WTC11 (cell line): ENCODE measurements around the gene WASF3. TPM values are rescaled to one million over a fixed set of nuclear protein-coding genes. Genes with fewer than 3 reads are reported as not detected.

Source experiments
- ATAC-seq: fragments of 200-7000 bp; cut with Tn5 transposase; 2 replicates; pipeline ENCODE4 v1.10.0; 2021; ENCODE audit warnings: mild to moderate bottlenecking, moderate library complexity
- CTCF ChIA-PET: fragments of 300-600 bp; sonication (Branson Sonifier 250); formaldehyde crosslinking; loops from one replicate; lab custom pipeline; 2021; ENCODE audit warnings: antibody characterized with exemption; lab: Charles Lee
- POLR2A ChIA-PET: fragments of 350-600 bp; sonication (Branson Sonifier 250); formaldehyde crosslinking; loops from one replicate; lab custom pipeline; 2021; ENCODE audit warnings: antibody characterized with exemption; lab: Charles Lee
- DNase-seq: peaks from one replicate; pipeline ENCODE4 v3.0.0; 2021; ENCODE audit warnings: low spot score
- H3K27ac Mint-ChIP-seq: 2 replicates; pipeline ENCODE4 v1.8.0; 2021; ENCODE audit warnings: mixed read lengths
- H3K27me3 Mint-ChIP-seq: 2 replicates; pipeline ENCODE4 v1.8.0; 2021; ENCODE audit warnings: low read depth, mild to moderate bottlenecking, moderate library complexity, mixed read lengths
- H3K36me3 Mint-ChIP-seq: 2 replicates; pipeline ENCODE4 v1.8.0; 2021; ENCODE audit warnings: mixed read lengths
- H3K4me1 Mint-ChIP-seq: 2 replicates; pipeline ENCODE4 v1.8.0; 2022; ENCODE audit warnings: mixed read lengths
- H3K4me3 Mint-ChIP-seq: 2 replicates; pipeline ENCODE4 v1.8.0; 2021; ENCODE audit warnings: mild to moderate bottlenecking, moderate library complexity, mixed read lengths
- H3K9me3 Mint-ChIP-seq: 2 replicates; pipeline ENCODE4 v1.8.0; 2021; ENCODE audit warnings: mixed read lengths
- ATF1 ChIP-seq: sonication (generic); formaldehyde crosslinking; IDR thresholded peaks from 2 replicates; pipeline ENCODE4 v1.8.1; 2023; ENCODE audit warnings: mild to moderate bottlenecking, moderate library complexity, missing genetic modification reagents
- CREB1 ChIP-seq: sonication (generic); formaldehyde crosslinking; IDR thresholded peaks from 2 replicates; pipeline ENCODE4 v1.8.0; 2023; ENCODE audit warnings: mild to moderate bottlenecking, missing genetic modification reagents
- ERG ChIP-seq: fragments of 250-450 bp; sonication (Bioruptor Pico); IDR thresholded peaks from 2 replicates; pipeline ENCODE4 v1.8.0; 2021; ENCODE audit warnings: mild to moderate bottlenecking
- FOXJ3 ChIP-seq: sonication (generic); formaldehyde crosslinking; IDR thresholded peaks from 2 replicates; pipeline ENCODE4 v1.9.0; 2021; ENCODE audit warnings: missing genetic modification reagents, mild to moderate bottlenecking, borderline replicate concordance
- GTF2I ChIP-seq: fragments of 250-450 bp; sonication (Bioruptor Pico); conservative IDR thresholded peaks from 2 replicates; pipeline ENCODE4 v1.4.0; 2021; ENCODE audit warnings: mild to moderate bottlenecking
- IRF1 ChIP-seq: sonication (generic); formaldehyde crosslinking; IDR thresholded peaks from 2 replicates; pipeline ENCODE4 v1.8.0; 2023; ENCODE audit warnings: missing genetic modification reagents
- JUN ChIP-seq: sonication (generic); formaldehyde crosslinking; IDR thresholded peaks from 2 replicates; pipeline ENCODE4 v1.8.0; 2023; ENCODE audit warnings: mild to moderate bottlenecking, missing genetic modification reagents
- OVOL2 ChIP-seq: fragments of 250-450 bp; sonication (Bioruptor Pico); IDR thresholded peaks from 2 replicates; pipeline ENCODE4 v1.9.0; 2021; ENCODE audit warnings: mild to moderate bottlenecking, borderline replicate concordance
- SMAD4 ChIP-seq: sonication (generic); formaldehyde crosslinking; IDR thresholded peaks from 2 replicates; pipeline ENCODE4 v1.8.0; 2022; ENCODE audit warnings: mild to moderate bottlenecking, missing genetic modification reagents
- SOX15 ChIP-seq: fragments of 250-450 bp; sonication (Bioruptor Pico); IDR thresholded peaks from 2 replicates; pipeline ENCODE4 v1.9.0; 2021; ENCODE audit warnings: mild to moderate bottlenecking
- USF1 ChIP-seq: sonication (generic); formaldehyde crosslinking; IDR thresholded peaks from 2 replicates; pipeline ENCODE4 v1.8.0; 2022; ENCODE audit warnings: mild to moderate bottlenecking, missing genetic modification reagents
- ZNF138 ChIP-seq: sonication (generic); formaldehyde crosslinking; conservative IDR thresholded peaks from 2 replicates; pipeline ENCODE4 v1.8.1; 2022; ENCODE audit warnings: mild to moderate bottlenecking, moderate library complexity, missing genetic modification reagents
- ZNF317 ChIP-seq: sonication (generic); formaldehyde crosslinking; IDR thresholded peaks from 2 replicates; pipeline ENCODE4 v1.8.1; 2023; ENCODE audit warnings: low read depth, mild to moderate bottlenecking, moderate library complexity, missing genetic modification reagents, borderline replicate concordance
- ZNF416 ChIP-seq: fragments of 250-450 bp; sonication (Bioruptor Pico); IDR thresholded peaks from 2 replicates; pipeline ENCODE4 v1.9.0; 2021; ENCODE audit warnings: mild to moderate bottlenecking, inconsistent platforms
- total RNA-seq: library from RNA; stranded (reverse); gene quantifications from 3 replicates; pipeline ENCODE4 v1.2.3, GENCODE V29; 2021
- TF ChIP-seq, protein P1 (sequence below): fragments of 250-450 bp; sonication (Bioruptor Pico); IDR thresholded peaks from 2 replicates; pipeline ENCODE4 v1.9.0; 2021; ENCODE audit warnings: mild to moderate bottlenecking, borderline replicate concordance
- TF ChIP-seq, protein P2 (sequence below): sonication (generic); formaldehyde crosslinking; IDR thresholded peaks from 2 replicates; pipeline ENCODE4 v1.8.1; 2022; ENCODE audit warnings: missing genetic modification reagents, borderline replicate concordance
- TF ChIP-seq, protein P3 (sequence below): sonication (generic); formaldehyde crosslinking; IDR thresholded peaks from 2 replicates; pipeline ENCODE4 v1.8.1; 2022; ENCODE audit warnings: mild to moderate bottlenecking, moderate library complexity, missing genetic modification reagents
- TF ChIP-seq, protein P4 (sequence below): sonication (generic); formaldehyde crosslinking; IDR thresholded peaks from 2 replicates; pipeline ENCODE4 v1.8.0; 2022; ENCODE audit warnings: mild to moderate bottlenecking, missing genetic modification reagents
- TF ChIP-seq, protein P5 (sequence below): sonication (generic); formaldehyde crosslinking; IDR thresholded peaks from 2 replicates; pipeline ENCODE4 v1.8.0; 2023; ENCODE audit warnings: missing genetic modification reagents, mild to moderate bottlenecking, borderline replicate concordance

The WASF3 gene
- total RNA-seq, 1 experiment from 2014 or later = 26.8 TPM

DNA sequence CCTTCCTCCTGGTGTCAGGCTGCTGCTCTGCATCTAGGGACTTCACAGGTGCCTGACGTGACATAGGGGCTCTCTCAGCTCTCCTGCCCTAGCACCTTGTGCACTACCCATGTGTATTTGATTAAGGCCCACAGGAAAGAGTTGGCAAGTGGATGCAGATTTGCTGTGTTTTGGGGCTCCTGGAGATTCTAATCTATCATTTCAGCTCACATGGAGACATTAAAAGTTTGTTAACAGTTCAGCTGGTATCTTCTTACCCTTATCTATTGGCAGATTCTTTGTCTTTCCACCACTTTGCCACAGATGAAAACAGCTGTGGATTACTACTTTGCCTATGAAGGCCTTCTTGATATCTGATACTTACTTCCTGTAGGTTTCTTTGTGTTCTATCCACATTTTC, 41.9 kb downstream of the WASF3 start:
- no peak overlapping the region for H3K27ac Mint-ChIP-seq
- H3K36me3 Mint-ChIP-seq = peaks cover 5% of the 10 kb centered on the region; the same call in 1 of the 2 replicates
- H3K4me3 Mint-ChIP-seq = no peak overlapping the region
- ChIA-PET POLR2A (no interaction called here), CTCF (interaction anchor here (1.2 to 1.5 kb wide), 3 partner anchors 81 to 99 kb away, joined by 3 to 7 read pairs (median 3); no protein-coding TSS in a partner anchor)
- peaks cover 28% of the 10 kb centered on the region for H3K4me1 Mint-ChIP-seq
- H3K9me3 Mint-ChIP-seq = peaks cover 6% of the 10 kb centered on the region
- TF ChIP-seq JUN (CRISPR knock-in tag) = no peak
- no peak for TF ChIP-seq CREB1 (CRISPR knock-in tag)
- TF ChIP-seq USF1 (CRISPR knock-in tag) = no peak
- TF ChIP-seq ZNF138 (CRISPR knock-in tag) = no peak
- no peak for TF ChIP-seq FOXJ3 (CRISPR knock-in tag)
- TF ChIP-seq GTF2I (CRISPR knock-in tag) = no peak
- no peak for TF ChIP-seq ERG (CRISPR knock-in tag)
- TF ChIP-seq SOX15 = no peak
- TF ChIP-seq, protein P1, sequence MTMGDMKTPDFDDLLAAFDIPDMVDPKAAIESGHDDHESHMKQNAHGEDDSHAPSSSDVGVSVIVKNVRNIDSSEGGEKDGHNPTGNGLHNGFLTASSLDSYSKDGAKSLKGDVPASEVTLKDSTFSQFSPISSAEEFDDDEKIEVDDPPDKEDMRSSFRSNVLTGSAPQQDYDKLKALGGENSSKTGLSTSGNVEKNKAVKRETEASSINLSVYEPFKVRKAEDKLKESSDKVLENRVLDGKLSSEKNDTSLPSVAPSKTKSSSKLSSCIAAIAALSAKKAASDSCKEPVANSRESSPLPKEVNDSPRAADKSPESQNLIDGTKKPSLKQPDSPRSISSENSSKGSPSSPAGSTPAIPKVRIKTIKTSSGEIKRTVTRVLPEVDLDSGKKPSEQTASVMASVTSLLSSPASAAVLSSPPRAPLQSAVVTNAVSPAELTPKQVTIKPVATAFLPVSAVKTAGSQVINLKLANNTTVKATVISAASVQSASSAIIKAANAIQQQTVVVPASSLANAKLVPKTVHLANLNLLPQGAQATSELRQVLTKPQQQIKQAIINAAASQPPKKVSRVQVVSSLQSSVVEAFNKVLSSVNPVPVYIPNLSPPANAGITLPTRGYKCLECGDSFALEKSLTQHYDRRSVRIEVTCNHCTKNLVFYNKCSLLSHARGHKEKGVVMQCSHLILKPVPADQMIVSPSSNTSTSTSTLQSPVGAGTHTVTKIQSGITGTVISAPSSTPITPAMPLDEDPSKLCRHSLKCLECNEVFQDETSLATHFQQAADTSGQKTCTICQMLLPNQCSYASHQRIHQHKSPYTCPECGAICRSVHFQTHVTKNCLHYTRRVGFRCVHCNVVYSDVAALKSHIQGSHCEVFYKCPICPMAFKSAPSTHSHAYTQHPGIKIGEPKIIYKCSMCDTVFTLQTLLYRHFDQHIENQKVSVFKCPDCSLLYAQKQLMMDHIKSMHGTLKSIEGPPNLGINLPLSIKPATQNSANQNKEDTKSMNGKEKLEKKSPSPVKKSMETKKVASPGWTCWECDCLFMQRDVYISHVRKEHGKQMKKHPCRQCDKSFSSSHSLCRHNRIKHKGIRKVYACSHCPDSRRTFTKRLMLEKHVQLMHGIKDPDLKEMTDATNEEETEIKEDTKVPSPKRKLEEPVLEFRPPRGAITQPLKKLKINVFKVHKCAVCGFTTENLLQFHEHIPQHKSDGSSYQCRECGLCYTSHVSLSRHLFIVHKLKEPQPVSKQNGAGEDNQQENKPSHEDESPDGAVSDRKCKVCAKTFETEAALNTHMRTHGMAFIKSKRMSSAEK (CRISPR knock-in tag) = no peak
- TF ChIP-seq OVOL2 (CRISPR knock-in tag) = no peak
- TF ChIP-seq ZNF317 = no peak
- no peaks in the 10 kb centered on the region for H3K27me3 Mint-ChIP-seq
- DNase-seq (no peak), ATAC-seq (no peak)

DNA sequence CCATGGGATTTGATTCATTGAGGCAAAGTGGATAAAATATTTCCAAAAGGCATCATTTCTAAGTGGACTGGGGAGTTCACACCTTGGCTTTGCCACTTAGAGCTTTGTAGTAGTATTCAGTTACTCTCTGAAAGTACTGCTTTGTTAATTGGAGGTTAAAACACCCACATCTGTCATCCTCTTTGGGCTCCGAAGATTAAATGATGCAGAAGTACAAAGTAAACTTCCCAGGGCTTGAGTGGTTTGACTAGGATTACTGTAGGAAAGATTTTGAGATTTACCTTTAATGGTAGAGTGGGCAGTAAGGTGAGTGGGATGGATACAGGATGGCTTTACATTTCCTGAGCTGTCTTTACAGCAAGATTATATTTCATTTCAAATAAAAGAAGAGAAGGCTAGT, 42.4 kb downstream of the WASF3 start:
- peaks cover 6% of the 10 kb centered on the region for H3K9me3 Mint-ChIP-seq
- no peak overlapping the region for H3K27ac Mint-ChIP-seq
- peaks cover 28% of the 10 kb centered on the region for H3K4me1 Mint-ChIP-seq
- ATAC-seq = no peak
- ChIA-PET POLR2A (no interaction called here), CTCF (interaction anchor here (1.2 to 1.5 kb wide), 3 partner anchors 82 to 99 kb away, joined by 3 to 7 read pairs (median 3); no protein-coding TSS in a partner anchor)
- H3K27me3 Mint-ChIP-seq = no peaks in the 10 kb centered on the region
- no peak overlapping the region for H3K4me3 Mint-ChIP-seq
- H3K36me3 Mint-ChIP-seq = peaks cover 5% of the 10 kb centered on the region; the same call in 1 of the 2 replicates
- no peak for DNase-seq
- TF ChIP-seq IRF1 (CRISPR knock-in tag) = no peak
- TF ChIP-seq, protein P2, sequence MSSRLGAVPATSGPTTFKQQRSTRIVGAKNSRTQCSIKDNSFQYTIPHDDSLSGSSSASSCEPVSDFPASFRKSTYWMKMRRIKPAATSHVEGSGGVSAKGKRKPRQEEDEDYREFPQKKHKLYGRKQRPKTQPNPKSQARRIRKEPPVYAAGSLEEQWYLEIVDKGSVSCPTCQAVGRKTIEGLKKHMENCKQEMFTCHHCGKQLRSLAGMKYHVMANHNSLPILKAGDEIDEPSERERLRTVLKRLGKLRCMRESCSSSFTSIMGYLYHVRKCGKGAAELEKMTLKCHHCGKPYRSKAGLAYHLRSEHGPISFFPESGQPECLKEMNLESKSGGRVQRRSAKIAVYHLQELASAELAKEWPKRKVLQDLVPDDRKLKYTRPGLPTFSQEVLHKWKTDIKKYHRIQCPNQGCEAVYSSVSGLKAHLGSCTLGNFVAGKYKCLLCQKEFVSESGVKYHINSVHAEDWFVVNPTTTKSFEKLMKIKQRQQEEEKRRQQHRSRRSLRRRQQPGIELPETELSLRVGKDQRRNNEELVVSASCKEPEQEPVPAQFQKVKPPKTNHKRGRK = no peak
- TF ChIP-seq, protein P3, sequence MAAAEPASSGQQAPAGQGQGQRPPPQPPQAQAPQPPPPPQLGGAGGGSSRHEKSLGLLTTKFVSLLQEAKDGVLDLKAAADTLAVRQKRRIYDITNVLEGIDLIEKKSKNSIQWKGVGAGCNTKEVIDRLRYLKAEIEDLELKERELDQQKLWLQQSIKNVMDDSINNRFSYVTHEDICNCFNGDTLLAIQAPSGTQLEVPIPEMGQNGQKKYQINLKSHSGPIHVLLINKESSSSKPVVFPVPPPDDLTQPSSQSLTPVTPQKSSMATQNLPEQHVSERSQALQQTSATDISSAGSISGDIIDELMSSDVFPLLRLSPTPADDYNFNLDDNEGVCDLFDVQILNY (CRISPR knock-in tag) = no peak
- no peak for TF ChIP-seq FOXJ3 (CRISPR knock-in tag)
- TF ChIP-seq ATF1 = no peak
- TF ChIP-seq SMAD4 (CRISPR knock-in tag) = no peak
- TF ChIP-seq, protein P4, sequence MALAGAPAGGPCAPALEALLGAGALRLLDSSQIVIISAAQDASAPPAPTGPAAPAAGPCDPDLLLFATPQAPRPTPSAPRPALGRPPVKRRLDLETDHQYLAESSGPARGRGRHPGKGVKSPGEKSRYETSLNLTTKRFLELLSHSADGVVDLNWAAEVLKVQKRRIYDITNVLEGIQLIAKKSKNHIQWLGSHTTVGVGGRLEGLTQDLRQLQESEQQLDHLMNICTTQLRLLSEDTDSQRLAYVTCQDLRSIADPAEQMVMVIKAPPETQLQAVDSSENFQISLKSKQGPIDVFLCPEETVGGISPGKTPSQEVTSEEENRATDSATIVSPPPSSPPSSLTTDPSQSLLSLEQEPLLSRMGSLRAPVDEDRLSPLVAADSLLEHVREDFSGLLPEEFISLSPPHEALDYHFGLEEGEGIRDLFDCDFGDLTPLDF = no peak
- TF ChIP-seq, protein P5, sequence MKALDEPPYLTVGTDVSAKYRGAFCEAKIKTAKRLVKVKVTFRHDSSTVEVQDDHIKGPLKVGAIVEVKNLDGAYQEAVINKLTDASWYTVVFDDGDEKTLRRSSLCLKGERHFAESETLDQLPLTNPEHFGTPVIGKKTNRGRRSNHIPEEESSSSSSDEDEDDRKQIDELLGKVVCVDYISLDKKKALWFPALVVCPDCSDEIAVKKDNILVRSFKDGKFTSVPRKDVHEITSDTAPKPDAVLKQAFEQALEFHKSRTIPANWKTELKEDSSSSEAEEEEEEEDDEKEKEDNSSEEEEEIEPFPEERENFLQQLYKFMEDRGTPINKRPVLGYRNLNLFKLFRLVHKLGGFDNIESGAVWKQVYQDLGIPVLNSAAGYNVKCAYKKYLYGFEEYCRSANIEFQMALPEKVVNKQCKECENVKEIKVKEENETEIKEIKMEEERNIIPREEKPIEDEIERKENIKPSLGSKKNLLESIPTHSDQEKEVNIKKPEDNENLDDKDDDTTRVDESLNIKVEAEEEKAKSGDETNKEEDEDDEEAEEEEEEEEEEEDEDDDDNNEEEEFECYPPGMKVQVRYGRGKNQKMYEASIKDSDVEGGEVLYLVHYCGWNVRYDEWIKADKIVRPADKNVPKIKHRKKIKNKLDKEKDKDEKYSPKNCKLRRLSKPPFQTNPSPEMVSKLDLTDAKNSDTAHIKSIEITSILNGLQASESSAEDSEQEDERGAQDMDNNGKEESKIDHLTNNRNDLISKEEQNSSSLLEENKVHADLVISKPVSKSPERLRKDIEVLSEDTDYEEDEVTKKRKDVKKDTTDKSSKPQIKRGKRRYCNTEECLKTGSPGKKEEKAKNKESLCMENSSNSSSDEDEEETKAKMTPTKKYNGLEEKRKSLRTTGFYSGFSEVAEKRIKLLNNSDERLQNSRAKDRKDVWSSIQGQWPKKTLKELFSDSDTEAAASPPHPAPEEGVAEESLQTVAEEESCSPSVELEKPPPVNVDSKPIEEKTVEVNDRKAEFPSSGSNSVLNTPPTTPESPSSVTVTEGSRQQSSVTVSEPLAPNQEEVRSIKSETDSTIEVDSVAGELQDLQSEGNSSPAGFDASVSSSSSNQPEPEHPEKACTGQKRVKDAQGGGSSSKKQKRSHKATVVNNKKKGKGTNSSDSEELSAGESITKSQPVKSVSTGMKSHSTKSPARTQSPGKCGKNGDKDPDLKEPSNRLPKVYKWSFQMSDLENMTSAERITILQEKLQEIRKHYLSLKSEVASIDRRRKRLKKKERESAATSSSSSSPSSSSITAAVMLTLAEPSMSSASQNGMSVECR = no peak
- no peak for TF ChIP-seq ZNF416 (CRISPR knock-in tag)
